H9 (cell line): Measurements from ENCODE around the gene GNA12. TPM values are rescaled to one million over a fixed set of nuclear protein-coding genes. Genes with fewer than 3 reads are reported as not detected.
A peak's percentile ranks its signal among the peaks of the same experiment; 100 is the strongest.

Source experiments
- DNase-seq: peaks from one replicate; pipeline ENCODE4 v3.0.0-alpha.2; 2017
- H2AFZ ChIP-seq: one replicate; pipeline ENCODE4 v1.6.1; 2013; ENCODE audit warnings: mild to moderate bottlenecking, low read length, control low read depth, moderate library complexity
- H2AK5ac ChIP-seq: 2 replicates; pipeline ENCODE4 v1.6.1; 2013; ENCODE audit warnings: low read length, control low read depth, mixed read lengths; ENCODE audit not compliant: insufficient read length
- H2BK120ac ChIP-seq: one replicate; pipeline ENCODE4 v1.6.1; 2013; ENCODE audit warnings: low read depth, mild to moderate bottlenecking, low read length, control low read depth, inconsistent platforms; ENCODE audit not compliant: poor library complexity, severe bottlenecking
- H2BK12ac ChIP-seq: 2 replicates; pipeline ENCODE4 v1.6.1; 2013; ENCODE audit warnings: low read length, control low read depth, mixed read lengths, low read depth; ENCODE audit not compliant: insufficient read length
- H2BK15ac ChIP-seq: 2 replicates; pipeline ENCODE4 v1.6.1; 2013; ENCODE audit warnings: low read depth, low read length, control low read depth
- H2BK20ac ChIP-seq: one replicate; pipeline ENCODE4 v1.6.1; 2013; ENCODE audit warnings: low read depth, mild to moderate bottlenecking, low read length, control low read depth, inconsistent platforms; ENCODE audit not compliant: poor library complexity, severe bottlenecking
- H2BK5ac ChIP-seq: 2 replicates; pipeline ENCODE4 v1.6.1; 2013; ENCODE audit warnings: low read length, control low read depth, mixed read lengths; ENCODE audit not compliant: insufficient read length
- H3K14ac ChIP-seq: 2 replicates; pipeline ENCODE4 v1.6.1; 2013; ENCODE audit warnings: low read length, control low read depth; ENCODE audit not compliant: insufficient read depth
- H3K18ac ChIP-seq: 2 replicates; pipeline ENCODE4 v1.6.1; 2013; ENCODE audit warnings: low read depth, mild to moderate bottlenecking, mixed read lengths, low read length, control low read depth; ENCODE audit not compliant: insufficient read length
- H3K23ac ChIP-seq: 2 replicates; pipeline ENCODE4 v1.6.1; 2013; ENCODE audit warnings: low read length, control low read depth, mixed read lengths, low read depth; ENCODE audit not compliant: insufficient read length
- H3K23me2 ChIP-seq: 2 replicates; pipeline ENCODE4 v1.6.1; 2013; ENCODE audit warnings: low read depth, mild to moderate bottlenecking, mixed read lengths, low read length, control low read depth; ENCODE audit not compliant: insufficient read length, poor library complexity, severe bottlenecking
- H3K27ac ChIP-seq: 2 replicates; pipeline ENCODE4 v1.5.1; 2013; ENCODE audit warnings: low read length, control low read depth, mixed read lengths, low read depth; ENCODE audit not compliant: insufficient read length
- H3K27me3 ChIP-seq: 2 replicates; pipeline ENCODE4 v1.6.1; 2013; ENCODE audit warnings: low read length, control low read depth, inconsistent platforms; ENCODE audit not compliant: insufficient read depth
- H3K4ac ChIP-seq: 2 replicates; pipeline ENCODE4 v1.6.1; 2013; ENCODE audit warnings: low read depth, mild to moderate bottlenecking, control low read depth, inconsistent platforms, low read length, moderate library complexity
- H3K4me1 ChIP-seq: 2 replicates; pipeline ENCODE4 v1.6.1; 2013; ENCODE audit warnings: low read length, control low read depth, inconsistent platforms; ENCODE audit not compliant: insufficient read depth
- H3K4me2 ChIP-seq: 2 replicates; pipeline ENCODE4 v1.6.1; 2013; ENCODE audit warnings: low read length, control low read depth, mixed read lengths; ENCODE audit not compliant: insufficient read length, insufficient read depth
- H3K56ac ChIP-seq: 2 replicates; pipeline ENCODE4 v1.6.1; 2013; ENCODE audit warnings: low read depth, mild to moderate bottlenecking, mixed read lengths, low read length, control low read depth; ENCODE audit not compliant: insufficient read length
- H3K79me1 ChIP-seq: 2 replicates; pipeline ENCODE4 v1.6.1; 2013; ENCODE audit warnings: low read depth, mild to moderate bottlenecking, moderate library complexity, low read length, control low read depth, inconsistent platforms; ENCODE audit not compliant: insufficient read depth, poor library complexity, severe bottlenecking
- H3K79me2 ChIP-seq: 2 replicates; pipeline ENCODE4 v1.6.1; 2013; ENCODE audit warnings: low read length, control low read depth, inconsistent platforms; ENCODE audit not compliant: insufficient read depth
- H3K9ac ChIP-seq: 2 replicates; pipeline ENCODE4 v1.6.1; 2013; ENCODE audit warnings: low read length, control low read depth, mixed read lengths; ENCODE audit not compliant: insufficient read length; ENCODE audit errors: extremely low read depth
- H3K9me3 ChIP-seq: one replicate; pipeline ENCODE4 v1.6.1; 2013; ENCODE audit warnings: low read depth, low read length, inconsistent platforms; ENCODE audit not compliant: control insufficient read depth
- H3T11ph ChIP-seq: one replicate; pipeline ENCODE4 v1.6.1; 2013; ENCODE audit warnings: mild to moderate bottlenecking, low read length, control low read depth, inconsistent platforms
- H4K20me1 ChIP-seq: one replicate; pipeline ENCODE4 v1.6.1; 2013; ENCODE audit not compliant: control insufficient read depth, insufficient read length, insufficient read depth
- H4K5ac ChIP-seq: 2 replicates; pipeline ENCODE4 v1.6.1; 2013; ENCODE audit warnings: low read depth, mild to moderate bottlenecking, mixed read lengths, low read length, control low read depth; ENCODE audit not compliant: insufficient read length
- H4K8ac ChIP-seq: replicated peaks from 2 replicates; pipeline ENCODE4 v1.6.1; 2013; ENCODE audit warnings: low read length, control low read depth, mixed read lengths, low read depth; ENCODE audit not compliant: insufficient read length
- H4K91ac ChIP-seq: 2 replicates; pipeline ENCODE4 v1.6.1; 2013; ENCODE audit warnings: low read depth, mild to moderate bottlenecking, moderate library complexity, mixed read lengths, low read length, control low read depth; ENCODE audit not compliant: insufficient read length
- H3K27ac Mint-ChIP-seq, 3 experiments: 2 replicates in 2 of 3; 3 replicates in 1 of 3; pipeline ENCODE4 v1.8.0; 2020 to 2021; ENCODE audit warnings: mixed read lengths in 3 of 3, mild to moderate bottlenecking in 1 of 3, moderate library complexity in 1 of 3
- H3K27me3 Mint-ChIP-seq: 2 replicates; pipeline ENCODE4 v1.8.0; 2021; ENCODE audit warnings: low read depth, mild to moderate bottlenecking, moderate library complexity, mixed read lengths
- H3K36me3 Mint-ChIP-seq, 3 experiments: 2 replicates in 2 of 3; 3 replicates in 1 of 3; pipeline ENCODE4 v1.8.0; 2020 to 2021; ENCODE audit warnings: low read depth in 3 of 3, mixed read lengths in 3 of 3; ENCODE audit not compliant: insufficient read depth in 1 of 3
- H3K4me1 Mint-ChIP-seq, 2 experiments: 2 replicates each; pipeline ENCODE4 v1.8.0; 2020; ENCODE audit warnings: mixed read lengths in 2 of 2
- H3K4me3 Mint-ChIP-seq, 2 experiments: 2 replicates in 1 of 2; 3 replicates in 1 of 2; pipeline ENCODE4 v1.8.0; 2020 to 2021; ENCODE audit warnings: mild to moderate bottlenecking in 2 of 2, mixed read lengths in 2 of 2, moderate library complexity in 1 of 2
- H3K9me3 Mint-ChIP-seq, 2 experiments: 2 replicates in 1 of 2; 3 replicates in 1 of 2; pipeline ENCODE4 v1.8.0; 2020; ENCODE audit warnings: mild to moderate bottlenecking in 2 of 2, mixed read lengths in 2 of 2, moderate library complexity in 1 of 2
- WGBS: extraction: QIAGEN DNeasy Blood & Tissue Kit; methylation state at CpG from one replicate; pipeline ENCODE4 v1.1.7; 2013; ENCODE audit warnings: missing lambda C conversion rate, low lambda C conversion rate, mixed read lengths; ENCODE audit not compliant: insufficient read length; ENCODE audit errors: extremely low coverage; 5-methylcytosine and 5-hydroxymethylcytosine counted together
- total RNA-seq: library from RNA; stranded (reverse); gene quantifications from 2 replicates; pipeline ENCODE4 v1.2.1, GENCODE V29; 2021
- TF ChIP-seq, protein P1 (sequence below): fragments of 200-600 bp; sonication (generic); conservative IDR thresholded peaks from 3 replicates; pipeline ENCODE4 v1.8.0; 2021; ENCODE audit warnings: antibody characterized with exemption, mild to moderate bottlenecking

Gene GNA12
- total RNA-seq, 1 experiment from 2014 or later = 60.2 TPM

- H2BK15ac ChIP-seq = no peak overlapping the region
- H3K23ac ChIP-seq = no peak overlapping the region
- H3K79me1 ChIP-seq = peaks cover 14% of the 10 kb centered on the region
- Mint-ChIP-seq H3K27me3 (no peaks in the 10 kb centered on the region), H3K4me3 (no peak overlapping the region), H3K27ac (peak overlapping the region in 1 of 3 experiments; percentile 34; a peak in 1 of 7 replicates), H3K36me3 (peaks cover 16 to 30% (median 23%) of the 10 kb centered on the region in 3 experiments), H3K9me3 (no peaks in the 10 kb centered on the region), H3K4me1 (peaks cover 36 to 64% of the 10 kb centered on the region in 2 experiments)
- H4K20me1 ChIP-seq = no peaks in the 10 kb centered on the region
- WGBS = no CpG with 5 or more reads among the region's 19 CpGs
- H3K4me2 ChIP-seq = no peak overlapping the region
- H4K5ac ChIP-seq = no peak overlapping the region
- no peak overlapping the region for H2AK5ac ChIP-seq
- no peak overlapping the region for H2BK20ac ChIP-seq
- no peak overlapping the region for H3K56ac ChIP-seq
- peaks cover 14% of the 10 kb centered on the region for H3K4me1 ChIP-seq
- H3K18ac ChIP-seq = no peak overlapping the region
- no peak overlapping the region for H2AFZ ChIP-seq
- H3K9me3 ChIP-seq = no peaks in the 10 kb centered on the region
- peaks cover 63% of the 10 kb centered on the region; the same call in 1 of the 2 replicates for H3K79me2 ChIP-seq
- H3K27me3 ChIP-seq = no peaks in the 10 kb centered on the region
- TF ChIP-seq, protein P1, sequence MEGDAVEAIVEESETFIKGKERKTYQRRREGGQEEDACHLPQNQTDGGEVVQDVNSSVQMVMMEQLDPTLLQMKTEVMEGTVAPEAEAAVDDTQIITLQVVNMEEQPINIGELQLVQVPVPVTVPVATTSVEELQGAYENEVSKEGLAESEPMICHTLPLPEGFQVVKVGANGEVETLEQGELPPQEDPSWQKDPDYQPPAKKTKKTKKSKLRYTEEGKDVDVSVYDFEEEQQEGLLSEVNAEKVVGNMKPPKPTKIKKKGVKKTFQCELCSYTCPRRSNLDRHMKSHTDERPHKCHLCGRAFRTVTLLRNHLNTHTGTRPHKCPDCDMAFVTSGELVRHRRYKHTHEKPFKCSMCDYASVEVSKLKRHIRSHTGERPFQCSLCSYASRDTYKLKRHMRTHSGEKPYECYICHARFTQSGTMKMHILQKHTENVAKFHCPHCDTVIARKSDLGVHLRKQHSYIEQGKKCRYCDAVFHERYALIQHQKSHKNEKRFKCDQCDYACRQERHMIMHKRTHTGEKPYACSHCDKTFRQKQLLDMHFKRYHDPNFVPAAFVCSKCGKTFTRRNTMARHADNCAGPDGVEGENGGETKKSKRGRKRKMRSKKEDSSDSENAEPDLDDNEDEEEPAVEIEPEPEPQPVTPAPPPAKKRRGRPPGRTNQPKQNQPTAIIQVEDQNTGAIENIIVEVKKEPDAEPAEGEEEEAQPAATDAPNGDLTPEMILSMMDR = no peak
- no peak overlapping the region for H3K4ac ChIP-seq
- DNase-seq = no peak
- H3T11ph ChIP-seq = no peak overlapping the region
- H3K23me2 ChIP-seq = no peaks in the 10 kb centered on the region
- no peak overlapping the region for H4K91ac ChIP-seq
- H3K9ac ChIP-seq = no peak overlapping the region
- no peak overlapping the region for H3K14ac ChIP-seq
- no peak overlapping the region for H4K8ac ChIP-seq
- no peak overlapping the region for H2BK5ac ChIP-seq
- H2BK12ac ChIP-seq = no peak overlapping the region
- H2BK120ac ChIP-seq = no peak overlapping the region
- no peak overlapping the region for H3K27ac ChIP-seq
These were observed 10.8 kb downstream of the GNA12 start for GRCh38 chr7:2833083-2833910.
